NT2/D1 (cell line): ENCODE results near the gene ZSCAN12.

Experiments
- YY1 ChIP-seq: IDR thresholded peaks from 2 replicates; pipeline ENCODE4 v1.6.1; 2011; ENCODE audit not compliant: insufficient read length, insufficient read depth
- ZNF274 ChIP-seq: IDR thresholded peaks from 2 replicates; pipeline ENCODE4 v1.6.1; 2011; ENCODE audit warnings: mild to moderate bottlenecking, low read depth, low read length

DNA sequence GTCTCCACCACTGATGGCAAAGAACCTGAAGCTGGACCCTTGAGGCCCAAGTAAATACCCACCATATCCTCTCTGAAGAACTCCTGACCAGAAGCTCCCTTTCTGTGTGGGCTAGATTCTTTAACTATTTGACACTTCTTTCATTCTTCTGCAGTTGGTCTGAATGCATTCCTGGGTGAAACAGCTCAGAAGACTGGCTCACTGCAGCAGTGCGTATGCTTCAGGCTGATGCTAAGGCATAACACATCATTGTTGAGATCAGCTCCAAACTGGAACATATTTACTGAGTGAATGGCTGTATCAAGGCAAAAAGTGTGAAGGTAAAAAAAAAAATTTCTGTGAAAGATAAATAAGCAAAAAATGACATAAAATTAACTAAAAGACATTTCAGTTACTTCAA lies 24.0 kb upstream of the ZSCAN12 start:
- TF ChIP-seq ZNF274 (no peak), YY1 (no peak)
